GM20000 (cell line): ENCODE data around the gene PPP2R5B.

Experiments
- DNase-seq: peaks from one replicate; pipeline ENCODE4 v3.0.0; 2012; ENCODE audit warnings: low spot score
- TF ChIP-seq, protein P1 (sequence below): IDR thresholded peaks from 2 replicates; pipeline ENCODE4 v1.5.1; 2012; ENCODE audit warnings: mild to moderate bottlenecking, control low read depth; ENCODE audit errors: extremely low read depth, missing control alignments

PPP2R5B gene

DNA sequence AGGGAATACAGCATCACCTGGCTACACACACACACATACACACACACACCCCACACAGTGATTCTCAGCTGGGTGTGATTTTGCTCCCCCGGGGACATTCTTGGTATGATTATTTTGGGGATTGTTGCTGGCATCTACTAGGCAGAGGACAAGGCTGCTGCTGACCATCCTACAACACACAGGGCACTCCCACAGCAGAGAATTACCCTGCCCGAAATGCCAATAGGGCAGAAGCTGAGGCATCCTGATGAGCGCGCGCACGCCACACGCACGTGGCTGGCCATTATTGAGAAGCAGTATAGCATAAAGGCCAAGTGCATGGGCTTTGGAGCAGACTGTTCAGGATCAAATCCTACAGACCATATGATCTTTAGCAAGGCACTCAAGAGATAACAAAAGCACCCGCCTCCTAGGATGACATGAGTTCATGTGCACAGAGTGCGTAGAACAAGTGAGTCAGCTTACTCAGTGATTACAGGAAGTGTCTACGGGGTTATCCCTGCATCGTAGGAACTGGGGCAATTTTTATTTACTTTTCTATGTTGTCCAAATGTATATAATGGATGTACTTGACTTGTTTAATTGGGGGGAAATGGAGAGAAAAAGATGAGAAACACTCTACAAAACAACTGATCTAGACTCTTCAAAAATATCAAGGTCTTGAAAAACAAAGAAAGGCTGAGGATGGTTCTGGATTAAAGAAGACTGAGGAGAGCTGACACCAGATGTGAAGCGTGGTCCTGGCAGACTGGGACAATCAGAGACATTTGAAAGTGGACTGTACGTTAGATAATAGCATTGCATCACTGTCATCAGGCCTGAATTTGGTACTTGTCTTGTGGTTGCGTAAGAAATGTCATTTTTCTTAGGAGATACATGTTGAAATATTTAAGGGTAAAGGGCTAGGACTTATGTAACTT, 38.9 kb upstream of the PPP2R5B start:
- no peak for DNase-seq
- TF ChIP-seq, protein P1, sequence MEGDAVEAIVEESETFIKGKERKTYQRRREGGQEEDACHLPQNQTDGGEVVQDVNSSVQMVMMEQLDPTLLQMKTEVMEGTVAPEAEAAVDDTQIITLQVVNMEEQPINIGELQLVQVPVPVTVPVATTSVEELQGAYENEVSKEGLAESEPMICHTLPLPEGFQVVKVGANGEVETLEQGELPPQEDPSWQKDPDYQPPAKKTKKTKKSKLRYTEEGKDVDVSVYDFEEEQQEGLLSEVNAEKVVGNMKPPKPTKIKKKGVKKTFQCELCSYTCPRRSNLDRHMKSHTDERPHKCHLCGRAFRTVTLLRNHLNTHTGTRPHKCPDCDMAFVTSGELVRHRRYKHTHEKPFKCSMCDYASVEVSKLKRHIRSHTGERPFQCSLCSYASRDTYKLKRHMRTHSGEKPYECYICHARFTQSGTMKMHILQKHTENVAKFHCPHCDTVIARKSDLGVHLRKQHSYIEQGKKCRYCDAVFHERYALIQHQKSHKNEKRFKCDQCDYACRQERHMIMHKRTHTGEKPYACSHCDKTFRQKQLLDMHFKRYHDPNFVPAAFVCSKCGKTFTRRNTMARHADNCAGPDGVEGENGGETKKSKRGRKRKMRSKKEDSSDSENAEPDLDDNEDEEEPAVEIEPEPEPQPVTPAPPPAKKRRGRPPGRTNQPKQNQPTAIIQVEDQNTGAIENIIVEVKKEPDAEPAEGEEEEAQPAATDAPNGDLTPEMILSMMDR, result no peak

DNA sequence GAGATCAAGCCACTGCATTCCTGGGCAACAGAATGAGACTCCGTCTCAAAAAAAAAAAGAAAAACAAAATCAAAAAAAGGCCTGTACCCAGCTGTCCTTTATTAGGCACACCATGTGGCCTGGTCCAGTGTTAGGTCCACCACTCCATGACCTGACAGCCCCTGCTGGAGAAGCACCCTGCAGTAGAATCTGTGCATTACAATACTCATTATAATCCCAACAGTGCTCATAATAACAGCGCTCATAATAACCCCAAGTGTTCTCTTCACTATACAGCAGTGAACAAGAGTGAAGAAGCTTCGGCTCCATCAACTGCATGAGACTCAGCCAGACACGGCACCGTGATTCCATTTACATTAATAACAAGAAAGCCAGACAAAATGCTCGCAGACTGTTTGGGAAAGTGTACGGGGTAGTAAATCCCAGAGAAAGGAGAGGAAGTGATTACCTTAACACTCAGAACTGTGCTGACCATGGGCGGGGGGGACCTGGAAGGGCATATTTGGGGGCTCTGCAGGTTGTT, 37.2 kb upstream of the PPP2R5B start:
- DNase-seq, result no peak
- TF ChIP-seq, protein P1, result no peak

DNA sequence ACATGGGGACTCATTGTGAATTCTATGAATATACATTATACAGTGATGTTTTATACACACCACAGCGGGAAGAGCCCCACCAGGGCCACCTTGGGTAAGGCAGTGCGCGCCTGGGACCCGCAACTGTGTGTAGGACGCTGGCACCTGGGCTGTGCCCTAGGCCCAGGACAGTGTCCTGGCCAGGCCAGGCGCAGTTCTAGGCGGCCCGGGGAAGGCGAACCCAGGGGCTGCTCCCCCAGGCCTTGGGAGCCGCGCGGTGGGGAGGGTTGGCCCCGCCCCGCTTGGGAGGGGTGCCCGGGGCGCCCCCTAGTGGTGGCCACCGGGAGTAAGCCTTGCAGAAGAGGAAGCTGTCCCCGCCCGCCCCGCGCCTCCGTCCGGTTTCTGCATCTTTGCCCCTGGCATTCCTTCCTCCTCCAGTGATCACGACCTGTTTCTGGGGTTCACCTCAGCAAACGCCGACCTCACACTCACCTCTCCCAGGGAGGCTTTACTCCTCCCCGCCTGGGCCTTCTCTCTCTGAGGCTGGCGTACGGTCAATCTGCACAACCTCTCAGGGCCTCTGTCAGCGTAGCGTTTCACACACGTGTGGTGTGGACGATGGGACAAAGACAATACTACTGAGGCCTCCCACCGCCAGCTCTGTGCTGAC, 36.6 kb upstream of the PPP2R5B start:
- TF ChIP-seq, protein P1, result peak; percentile 68
- peak; percentile 91 for DNase-seq

GRCh38 chr11:64888406-64888728, 36.1 kb upstream of the PPP2R5B start:
- TF ChIP-seq, protein P1, result no peak
- no peak for DNase-seq

DNA sequence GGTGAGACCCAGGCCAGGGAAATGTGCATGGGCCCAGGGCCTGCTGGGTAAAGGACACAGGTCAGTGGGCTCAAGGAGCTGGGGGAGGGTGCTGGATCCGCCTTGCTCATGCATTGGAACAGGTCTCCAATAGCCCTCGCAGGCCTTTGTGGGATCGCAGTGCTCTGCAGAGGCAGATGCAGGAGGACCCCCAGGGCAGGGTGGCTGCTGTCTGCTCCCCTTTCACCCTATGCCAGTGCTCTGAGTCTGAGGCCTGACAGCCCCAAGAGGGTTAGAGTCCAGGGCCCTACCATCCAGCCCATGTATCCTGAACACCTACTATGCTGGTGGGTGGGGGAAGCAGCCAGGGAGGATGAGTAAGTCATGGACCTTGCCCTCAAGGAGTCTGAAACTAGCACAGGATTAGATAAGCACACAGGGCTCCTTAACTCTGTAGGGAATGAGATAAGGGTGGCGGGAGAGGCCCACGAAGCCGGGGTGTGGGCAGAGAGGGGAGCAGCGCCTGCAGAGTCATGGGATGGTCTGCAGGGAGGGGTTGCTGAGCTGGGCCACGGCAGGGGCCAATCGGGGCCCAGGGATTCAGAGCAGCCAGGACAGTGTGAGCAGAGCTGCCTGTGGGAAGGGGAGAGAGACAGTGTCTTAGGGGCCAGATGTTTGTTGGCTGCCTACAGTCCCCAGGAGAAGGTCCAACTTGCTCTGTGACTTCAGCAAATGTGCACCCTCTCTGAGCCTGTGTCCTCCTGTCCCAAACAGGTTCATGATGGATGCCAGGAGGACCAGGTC, 35.6 kb upstream of the PPP2R5B start:
- DNase-seq, result no peak
- TF ChIP-seq, protein P1, result no peak

- no peak for DNase-seq
- TF ChIP-seq, protein P1, result no peak
Observed at GRCh38 chr11:64890522-64890939, 34.0 kb upstream of the PPP2R5B start.
